GM18498 (cell line): Measurements from ENCODE around the gene PALLD.

Experiments
- ATAC-seq: cut with Tn5 transposase; IDR thresholded peaks from one replicate; pipeline ENCODE4 v1.9.1; 2021; ENCODE audit warnings: mild to moderate bottlenecking, moderate library complexity; ENCODE audit not compliant: unreplicated experiment

The PALLD gene

GRCh38 chr4:168751263-168752225 lies 254.7 kb downstream of the PALLD start:
- no peak for ATAC-seq

- no peak for ATAC-seq
Observed at GRCh38 chr4:168755598-168756477, 259.0 kb downstream of the PALLD start.

- no peak for ATAC-seq
Observed at GRCh38 chr4:168757500-168757899, 260.6 kb downstream of the PALLD start.

- ATAC-seq = no peak
Observed at GRCh38 chr4:168758351-168758876, 261.6 kb downstream of the PALLD start.

GRCh38 chr4:168759321-168759720 lies 262.5 kb downstream of the PALLD start:
- ATAC-seq = no peak

- no peak for ATAC-seq
Observed at GRCh38 chr4:168759959-168760527, 263.2 kb downstream of the PALLD start.

- ATAC-seq = no peak
Observed at GRCh38 chr4:168761066-168761465, 264.2 kb downstream of the PALLD start.

- ATAC-seq = no peak
Observed at GRCh38 chr4:168765322-168765721, 268.5 kb downstream of the PALLD start.

GRCh38 chr4:168765726-168766125 lies 268.9 kb downstream of the PALLD start:
- ATAC-seq = no peak

GRCh38 chr4:168766604-168767316 lies 269.9 kb downstream of the PALLD start:
- ATAC-seq = no peak

GRCh38 chr4:168769416-168769815 lies 272.6 kb downstream of the PALLD start:
- no peak for ATAC-seq

GRCh38 chr4:168769837-168770236 lies 273.0 kb downstream of the PALLD start:
- ATAC-seq = no peak

- no peak for ATAC-seq
Observed at GRCh38 chr4:168771251-168771650, 274.4 kb downstream of the PALLD start.

- ATAC-seq = no peak
Observed at GRCh38 chr4:168773388-168774195, 276.7 kb downstream of the PALLD start.

- no peak for ATAC-seq
Observed at GRCh38 chr4:168776382-168776781, 279.5 kb downstream of the PALLD start.

GRCh38 chr4:168777277-168777965 lies 280.6 kb downstream of the PALLD start:
- no peak for ATAC-seq

GRCh38 chr4:168781341-168781740 lies 284.5 kb downstream of the PALLD start:
- ATAC-seq = no peak

- no peak for ATAC-seq
Observed at GRCh38 chr4:168781926-168782325, 285.1 kb downstream of the PALLD start.

- ATAC-seq = no peak
Observed at GRCh38 chr4:168782439-168782838, 285.6 kb downstream of the PALLD start.
